Fibroblast of skin of scalp (primary cell): Measurements from ENCODE around the gene TP73.
"Not testable (repeated sequence)": the region's sequence is repeated elsewhere in the genome, so short reads cannot be mapped to it uniquely, and the experiment has no call there.

Experiments
- DNase-seq: peaks from one replicate; pipeline ENCODE4 v3.0.0-alpha.2; 2013

Gene TP73

GRCh38 chr1:3746389-3746829 lies 94.1 kb downstream of the TP73 start:
- no peak for DNase-seq

DNA sequence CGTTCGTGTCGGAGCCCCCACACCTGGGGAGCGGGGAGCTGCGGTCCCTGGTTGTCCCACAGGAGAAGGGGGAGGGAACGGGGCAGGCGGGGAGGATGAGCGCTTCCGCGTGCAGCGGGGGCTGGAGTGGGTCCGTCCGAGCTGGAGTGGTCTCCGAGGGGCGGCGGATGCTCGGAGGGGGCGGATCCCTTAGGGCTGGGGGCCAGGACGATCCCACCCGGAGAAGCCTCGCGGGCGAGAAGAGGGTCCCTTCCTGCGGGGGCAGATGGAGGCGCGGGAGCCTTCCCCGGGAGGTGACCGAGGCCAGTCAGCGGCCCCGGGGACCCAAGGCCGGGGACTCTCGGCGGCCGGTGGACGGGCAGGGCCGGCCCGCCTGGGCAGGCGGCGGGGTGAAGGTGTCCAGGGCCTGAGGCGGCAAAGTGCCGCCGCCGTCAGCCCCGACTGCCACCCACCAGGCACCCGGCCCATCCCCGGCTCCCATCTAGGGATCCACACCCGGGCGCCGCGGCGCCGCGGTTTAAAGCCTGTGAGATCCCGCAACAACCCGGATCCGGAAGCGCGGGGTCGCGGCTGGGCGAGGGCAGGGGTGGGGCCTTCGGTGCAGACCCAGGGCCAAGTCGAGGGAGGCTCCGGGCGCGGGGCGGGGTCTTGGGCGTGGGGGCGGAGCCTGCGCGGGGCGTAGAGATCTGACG lies 94.7 kb downstream of the TP73 start:
- DNase-seq = peak; percentile 78

DNA sequence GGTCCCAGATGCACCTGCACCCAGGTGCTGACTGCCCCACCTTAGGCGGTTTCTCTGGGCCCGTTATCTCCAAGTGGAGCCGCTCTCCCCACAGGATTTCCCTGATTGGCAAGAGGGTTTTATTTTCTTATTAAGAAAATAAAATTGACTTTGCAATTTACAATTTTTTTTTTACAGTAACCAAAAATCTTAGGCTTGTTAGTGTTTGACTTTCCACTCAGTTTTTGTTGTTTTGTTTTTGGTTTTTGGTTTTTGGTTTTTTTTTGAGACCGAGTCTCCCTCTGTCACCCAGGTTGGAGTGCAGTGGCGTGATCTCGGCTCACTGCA lies 95.2 kb downstream of the TP73 start:
- no peak for DNase-seq

DNA sequence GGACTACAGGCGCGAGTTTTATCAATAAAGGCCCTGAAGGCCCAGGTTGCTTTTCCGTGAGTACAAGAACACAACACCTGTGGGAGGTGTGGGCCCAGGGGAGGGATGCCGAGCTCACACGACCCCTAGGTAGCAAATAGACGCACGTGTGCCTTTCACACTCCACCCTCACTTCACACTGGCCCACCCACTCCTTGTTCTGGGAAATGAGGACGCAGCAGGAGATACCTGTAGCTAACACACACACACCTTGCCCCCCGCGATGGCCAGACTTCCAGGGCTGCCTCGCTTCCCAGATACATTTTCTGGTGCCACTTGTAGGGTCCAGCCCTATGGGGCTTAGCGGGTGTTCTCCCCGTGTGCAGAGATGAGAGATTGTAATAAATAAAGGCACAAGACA lies 95.6 kb downstream of the TP73 start:
- DNase-seq = no peak

- DNase-seq = not testable (repeated sequence)
These were observed 96.1 kb downstream of the TP73 start for GRCh38 chr1:3748316-3748900.

GRCh38 chr1:3749512-3749911 lies 97.2 kb downstream of the TP73 start:
- DNase-seq = no peak

DNA sequence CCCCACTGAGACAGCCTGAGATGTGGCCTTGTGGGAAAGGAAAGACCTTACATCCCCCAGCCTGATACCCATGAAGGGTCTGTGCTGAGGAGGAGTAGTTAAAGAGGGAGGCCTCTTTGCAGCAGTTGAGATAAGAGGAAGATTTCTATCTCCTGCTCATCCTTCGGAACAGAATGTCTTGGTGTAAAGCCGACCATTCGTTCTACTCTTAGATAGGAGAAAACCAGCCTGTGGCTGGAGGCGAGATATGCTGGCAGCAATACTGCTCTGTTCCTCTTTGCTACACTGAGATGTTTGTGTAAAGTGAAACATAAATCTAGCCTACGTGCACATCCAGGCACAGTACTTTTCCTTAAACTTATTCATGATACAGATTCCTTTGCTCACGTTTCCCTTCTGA lies 98.4 kb downstream of the TP73 start:
- no peak for DNase-seq

DNA sequence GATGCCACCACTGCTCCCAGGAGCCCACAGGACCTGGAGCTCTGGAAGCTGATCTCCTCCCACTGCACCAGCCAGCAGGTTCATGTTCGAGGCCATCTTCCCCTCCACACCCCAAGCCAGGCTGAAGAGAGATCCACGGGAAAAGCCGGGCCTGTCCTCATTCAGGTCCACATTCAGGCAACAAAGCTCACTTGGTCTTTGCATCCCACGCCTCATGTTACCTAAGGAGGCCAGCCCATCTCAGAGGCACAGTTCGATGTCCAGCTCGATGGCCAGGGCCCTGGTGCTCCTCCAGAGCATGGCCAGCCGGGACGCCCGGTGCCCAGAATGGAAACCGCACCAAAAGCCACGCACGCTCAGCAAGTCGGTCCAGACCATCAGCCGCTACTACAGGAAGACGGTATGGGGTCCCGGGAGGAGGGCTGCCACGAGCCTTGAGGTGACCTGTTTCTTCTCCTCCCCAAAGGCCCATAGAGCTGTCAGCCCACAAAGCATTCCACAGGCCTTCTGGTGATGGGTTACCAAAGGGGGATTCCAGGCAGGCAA lies 100.2 kb downstream of the TP73 start, which contains the start of gene CCDC27:
Gene CCDC27, plus strand, starts transcription at position 51 of the 546 bp plus-strand sequence. Its CDS starts 32 bp downstream, at position 83.
- DNase-seq = no peak

GRCh38 chr1:3753656-3754454 lies 101.5 kb downstream of the TP73 start:
- DNase-seq = no peak

GRCh38 chr1:3756394-3756793 lies 104.1 kb downstream of the TP73 start:
- DNase-seq = no peak

GRCh38 chr1:3759164-3759563 lies 106.8 kb downstream of the TP73 start:
- DNase-seq = no peak

GRCh38 chr1:3759796-3760195 lies 107.5 kb downstream of the TP73 start:
- DNase-seq = no peak

DNA sequence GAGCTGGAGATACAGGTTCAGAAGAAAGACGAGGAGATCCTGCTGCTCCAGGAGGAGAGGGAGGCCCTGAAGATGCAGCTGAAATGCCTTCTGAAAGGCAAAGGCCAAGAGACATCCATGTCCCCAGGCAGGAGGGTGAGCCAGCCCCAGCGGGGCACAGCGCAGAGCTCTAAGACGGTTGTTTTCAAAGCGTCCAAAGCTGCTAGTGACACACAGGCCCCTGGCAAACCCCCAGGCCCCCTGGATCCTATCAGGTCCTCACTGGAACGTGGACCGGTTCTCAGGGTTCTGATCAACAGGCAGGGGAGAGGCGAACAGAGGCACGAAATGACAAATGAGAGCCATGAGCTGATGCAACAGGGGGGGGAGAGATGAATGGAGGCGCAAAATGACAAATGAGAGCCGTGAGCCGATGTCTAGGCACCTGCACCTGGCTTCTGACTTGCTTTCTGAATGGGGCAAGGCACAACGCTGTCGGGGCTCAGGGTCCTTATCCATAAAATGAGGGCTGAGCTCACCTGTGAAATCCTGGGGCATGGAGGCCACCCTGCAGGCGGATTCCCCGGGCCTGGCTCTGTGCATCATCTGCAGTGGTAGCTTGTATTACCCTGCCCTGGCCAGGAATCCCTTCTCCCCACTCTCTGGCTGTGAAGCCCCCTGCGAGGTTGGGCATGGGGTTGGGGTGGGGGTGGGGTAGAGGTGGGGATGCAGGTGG lies 109.1 kb downstream of the TP73 start:
- DNase-seq = no peak

DNA sequence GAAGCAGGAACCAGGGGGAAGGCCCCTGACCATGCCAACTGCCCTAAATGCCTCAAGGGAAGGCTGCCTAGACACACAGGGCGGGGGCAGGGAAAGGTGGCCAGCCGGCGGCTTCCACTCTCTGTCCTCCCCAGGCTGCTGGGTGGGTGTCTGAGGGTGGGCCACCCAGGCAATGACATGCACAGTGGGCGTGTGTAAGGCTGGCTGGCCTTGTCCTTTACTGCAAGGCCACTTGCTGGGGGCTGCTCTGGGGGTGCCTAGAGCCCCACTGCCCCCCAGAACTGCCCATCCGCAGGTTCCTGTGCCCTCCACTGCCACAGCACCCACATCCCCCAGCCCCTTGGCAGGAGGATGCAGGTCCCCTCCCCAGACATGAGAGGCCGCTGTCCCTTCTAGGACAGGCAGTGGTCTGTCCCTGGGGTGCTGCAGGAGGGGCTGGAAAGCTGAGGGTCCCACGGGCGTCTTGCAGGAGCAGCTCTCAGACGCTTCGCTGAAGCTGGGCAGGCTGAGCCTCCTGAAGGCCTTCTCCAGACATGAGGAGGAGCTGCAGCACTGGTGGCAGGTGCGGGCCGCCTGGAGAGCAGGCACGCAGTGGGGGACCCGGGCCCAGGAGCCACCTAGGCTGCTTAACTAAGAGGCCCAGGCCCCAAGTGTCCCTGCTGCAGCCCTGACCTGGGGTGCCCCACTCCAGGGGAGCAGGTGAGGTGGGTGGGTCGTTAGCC lies 110.0 kb downstream of the TP73 start:
- DNase-seq = no peak

GRCh38 chr1:3762873-3763228 lies 110.5 kb downstream of the TP73 start:
- DNase-seq = no peak

DNA sequence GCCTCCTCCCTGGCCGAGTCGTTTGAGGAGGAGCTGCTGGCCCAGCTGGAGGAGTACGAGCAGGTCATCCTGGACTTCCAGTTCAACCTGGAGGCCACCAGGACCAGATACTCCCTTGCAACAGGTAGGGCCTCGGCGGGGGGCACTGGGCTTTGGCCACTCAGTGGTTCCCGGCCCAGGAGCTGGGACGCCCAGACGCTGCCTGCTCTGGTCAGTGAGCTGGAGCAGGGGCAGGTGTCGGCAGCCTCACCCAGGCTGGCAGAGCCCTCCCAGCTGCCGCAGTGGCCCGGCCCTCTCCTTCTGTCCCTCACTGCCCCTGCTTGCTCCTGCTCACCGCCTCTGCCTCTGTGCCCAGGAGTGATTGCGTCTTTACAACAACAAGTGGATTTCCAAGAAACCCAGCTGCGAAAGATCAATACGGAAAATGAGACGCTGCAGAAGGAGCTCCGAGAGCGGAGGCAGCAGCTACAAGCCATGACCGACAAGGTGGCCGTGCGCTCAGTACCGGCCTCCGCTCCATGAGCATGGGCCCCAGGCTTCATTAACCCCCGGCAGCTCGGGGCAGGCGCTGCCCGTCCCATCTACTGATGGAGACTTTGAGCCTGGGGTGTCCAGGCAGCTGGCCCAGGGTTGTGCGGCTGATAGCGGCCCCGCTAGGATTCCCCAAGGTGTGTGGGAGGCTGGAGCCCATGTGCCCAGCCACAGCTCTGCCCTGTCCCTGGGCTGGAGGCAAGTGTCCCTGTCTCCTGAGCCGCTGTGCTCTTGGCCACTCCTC lies 111.2 kb downstream of the TP73 start:
- DNase-seq = no peak

- DNase-seq = no peak
These were observed 115.1 kb downstream of the TP73 start for GRCh38 chr1:3767328-3767925.

GRCh38 chr1:3768811-3769390 lies 116.6 kb downstream of the TP73 start:
- DNase-seq = no peak

DNA sequence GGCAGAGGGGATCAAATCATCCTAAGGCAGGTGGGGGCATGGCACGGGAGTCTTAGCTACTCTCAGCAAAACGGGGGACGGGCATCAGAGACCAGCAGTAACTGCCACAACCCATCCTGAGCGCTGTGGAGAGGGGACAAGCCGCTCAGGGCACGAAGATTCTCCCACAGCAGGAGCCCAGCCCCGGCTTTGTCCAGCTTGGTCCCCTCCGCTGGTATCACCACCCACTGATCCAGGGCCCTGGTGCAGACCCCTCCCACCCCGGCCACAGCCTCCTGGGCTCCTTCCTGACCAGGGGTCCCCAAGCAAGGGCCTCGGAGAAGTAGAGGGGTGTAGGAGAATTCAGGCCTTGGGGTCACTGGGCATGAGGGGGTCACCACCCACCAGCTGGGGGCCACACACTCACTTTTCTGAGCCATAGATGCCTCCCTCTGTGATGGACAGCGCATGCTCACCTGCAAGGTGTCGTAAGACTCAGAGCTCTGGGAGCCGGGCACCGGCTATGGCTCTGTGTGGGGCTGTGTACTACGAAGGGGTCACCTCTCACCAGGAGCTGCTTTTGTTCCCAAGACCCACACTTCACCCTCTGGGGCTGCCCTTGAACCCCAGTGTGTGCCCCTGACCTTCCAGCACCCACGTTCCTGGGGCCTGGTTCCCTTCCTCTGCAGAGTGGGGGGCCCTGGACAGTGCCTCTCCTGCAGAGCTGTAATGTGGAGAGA lies 117.9 kb downstream of the TP73 start:
- DNase-seq = no peak
